ENCODE results near the gene UBA52. TPM values are rescaled to one million over a fixed set of nuclear protein-coding genes. Genes with fewer than 3 reads are reported as not detected.

Gene UBA52
- 1,109 and 1,287 TPM in 2 replicates for total RNA-seq (ENCODE audit: low replicate concordance)

DNA sequence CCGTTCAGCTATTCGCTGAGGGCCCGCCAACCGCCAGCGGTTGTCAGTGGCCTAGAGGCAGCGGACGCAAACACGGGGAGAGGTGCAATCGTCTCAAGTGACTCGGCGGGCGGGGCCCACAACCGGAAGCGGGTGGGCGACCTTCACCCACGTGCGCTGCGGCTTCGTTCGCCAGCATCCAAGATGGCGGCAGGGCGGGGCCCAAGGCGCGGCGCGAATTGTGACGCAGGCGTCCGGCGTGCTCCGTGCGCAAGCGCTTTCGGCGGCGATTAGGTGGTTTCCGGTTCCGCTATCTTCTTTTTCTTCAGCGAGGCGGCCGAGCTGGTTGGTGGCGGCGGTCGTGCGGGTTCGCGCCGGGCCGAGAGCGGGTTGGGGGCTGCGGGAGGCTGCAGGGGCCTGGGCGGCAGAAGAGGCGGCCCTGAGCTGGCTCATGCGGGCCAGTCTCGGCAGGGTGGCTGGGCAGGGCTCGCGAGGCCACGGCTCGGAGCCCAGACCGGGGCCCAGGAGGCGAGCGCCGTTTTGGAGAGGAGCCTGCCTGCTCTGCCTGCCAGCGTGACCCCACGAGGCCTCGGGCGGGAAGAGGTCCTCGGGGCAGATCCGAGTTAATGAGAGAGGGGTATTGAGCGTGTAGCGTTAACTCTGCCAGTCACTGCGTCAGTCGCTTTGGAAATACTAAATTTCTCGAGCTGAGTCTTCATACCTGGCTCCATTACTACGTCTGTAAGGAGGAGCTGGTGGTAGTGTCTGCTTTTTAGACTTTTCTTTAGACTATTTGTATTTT lies at the start of gene UBA52:
Gene UBA52 (plus strand): TSS at position 294 of the 781 bp plus-strand sequence. CDS start 1,444 bp downstream, outside the sequence.

DNA sequence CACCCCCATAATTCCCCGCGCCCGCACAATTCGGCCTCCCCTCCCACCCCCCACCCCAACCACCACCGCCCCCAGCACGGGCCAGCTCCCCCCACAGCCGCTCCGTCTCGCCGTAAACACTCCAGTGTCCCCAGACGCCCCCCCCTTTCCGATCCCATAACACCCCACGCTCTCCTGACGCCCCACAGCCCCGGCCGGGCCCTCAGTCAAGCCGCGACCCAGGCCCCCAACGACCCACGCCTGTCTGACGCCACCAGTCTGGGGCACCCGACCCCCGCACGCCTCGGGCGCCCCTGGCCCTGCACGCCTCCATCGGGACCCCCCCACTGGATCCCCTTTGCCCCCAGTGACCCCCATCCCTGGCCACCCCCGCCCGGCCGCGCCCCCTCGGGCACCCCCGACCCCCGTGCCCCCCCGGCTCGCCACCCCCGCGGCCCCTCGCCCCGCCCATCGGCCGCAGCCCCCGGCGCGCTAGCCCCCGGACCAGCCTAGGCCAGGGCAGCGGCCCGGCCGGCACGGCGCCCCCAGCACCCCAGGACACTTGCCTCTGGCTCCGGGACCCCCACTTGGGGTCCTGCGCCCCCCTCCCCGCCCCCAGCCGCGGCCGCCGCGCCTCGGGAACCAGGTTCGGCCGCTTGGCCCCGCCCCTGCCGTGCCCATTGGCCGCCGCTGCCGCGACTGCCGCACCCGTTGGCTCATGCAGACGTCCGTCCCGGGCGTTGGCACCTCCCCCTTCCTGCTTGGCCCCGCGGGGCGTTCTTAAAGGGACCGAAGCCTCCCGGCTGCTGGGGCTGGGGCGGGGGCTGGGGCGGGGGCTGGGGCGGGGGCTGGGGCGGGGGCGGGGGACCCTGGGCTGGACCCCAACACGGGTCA lies 28.5 kb upstream of the UBA52 start, which contains the start of gene FKBP8:
Gene FKBP8 (minus strand): TSS at position 633 of the 873 bp plus-strand sequence. CDS start 1,603 bp downstream, outside the sequence.

DNA sequence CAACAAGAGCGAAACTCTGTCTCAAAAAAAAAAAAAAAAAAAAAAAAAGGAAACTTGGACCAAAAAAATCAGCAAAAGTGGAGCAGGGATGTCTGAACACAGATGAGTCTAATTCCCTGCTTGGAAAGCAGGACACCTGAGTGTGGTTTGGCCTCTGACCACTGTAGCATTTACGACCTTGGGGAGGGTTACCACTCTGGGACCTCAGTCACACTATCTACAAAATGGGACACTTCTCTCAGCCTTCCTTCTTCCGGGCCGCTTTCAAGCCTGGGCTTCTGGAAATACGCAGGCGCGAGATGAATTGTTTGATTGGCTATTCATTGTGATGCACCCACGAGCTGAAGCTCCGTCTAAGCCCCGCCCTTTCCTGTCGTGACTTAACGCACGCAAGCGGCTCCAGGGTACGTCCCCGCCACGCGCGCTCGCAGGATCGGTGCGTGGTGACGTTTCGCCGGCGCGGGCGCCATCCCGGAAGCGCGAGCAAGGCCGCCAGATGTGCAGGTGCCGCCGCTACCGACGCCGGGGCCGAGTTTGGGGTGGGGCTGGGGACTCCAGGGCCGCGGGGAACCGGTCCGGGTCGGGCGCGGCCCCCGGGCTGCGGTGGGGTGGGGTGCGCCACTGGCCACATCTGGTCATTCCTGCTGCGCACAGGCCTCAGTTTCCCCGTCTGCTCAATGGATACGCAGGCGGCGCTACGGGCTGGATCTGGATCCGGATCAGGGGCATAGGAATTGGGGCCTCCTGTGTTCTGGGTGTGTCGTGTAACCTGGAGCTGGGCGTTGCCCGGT lies 14.1 kb upstream of the UBA52 start, which contains the start of gene KXD1:
Gene KXD1 (plus strand): TSS at position 460 of the 791 bp plus-strand sequence. CDS start 4,187 bp downstream, outside the sequence.

DNA sequence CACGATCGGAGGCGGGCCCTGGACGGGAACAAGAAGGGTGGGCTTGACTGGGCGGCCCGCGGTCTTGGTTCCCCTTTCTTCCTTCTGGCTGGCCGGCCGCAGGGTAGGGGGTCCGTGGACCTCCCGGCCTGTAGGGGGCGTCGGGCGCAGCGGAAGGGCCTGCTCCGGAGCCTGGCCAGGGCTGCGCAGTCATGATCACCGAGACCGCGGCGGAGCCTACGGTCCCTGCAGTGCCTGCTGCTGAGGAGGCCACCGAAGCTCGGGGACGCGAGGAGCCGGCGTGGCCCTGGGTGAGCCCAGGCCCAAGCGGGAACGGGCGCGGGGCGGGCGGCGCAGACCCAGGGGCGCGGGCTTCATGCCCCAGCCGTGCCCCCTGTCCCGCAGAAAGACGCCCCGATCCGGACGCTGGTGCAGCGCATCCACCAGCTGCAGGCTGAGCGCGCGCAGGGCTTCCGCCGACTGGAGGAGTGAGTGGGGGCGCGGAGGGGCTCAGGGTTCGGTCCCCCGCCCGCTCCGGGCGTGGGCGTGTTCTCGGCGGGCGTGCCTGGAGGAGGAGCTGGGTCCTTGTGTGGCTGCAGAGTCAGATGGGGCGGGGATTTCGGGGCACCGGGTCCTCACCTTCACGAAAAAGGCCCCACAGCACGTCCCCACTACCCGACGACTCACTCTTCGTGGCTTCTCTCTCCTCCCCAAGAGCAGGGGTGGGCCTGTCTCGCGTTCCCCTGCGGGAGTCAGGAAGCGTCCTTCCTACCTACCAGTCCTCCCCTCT lies 17.1 kb downstream of the UBA52 start, which contains the start of gene REX1BD:
Gene REX1BD (plus strand): TSS at position 188 of the 769 bp plus-strand sequence. CDS start 4 bp downstream, at position 192.

DNA sequence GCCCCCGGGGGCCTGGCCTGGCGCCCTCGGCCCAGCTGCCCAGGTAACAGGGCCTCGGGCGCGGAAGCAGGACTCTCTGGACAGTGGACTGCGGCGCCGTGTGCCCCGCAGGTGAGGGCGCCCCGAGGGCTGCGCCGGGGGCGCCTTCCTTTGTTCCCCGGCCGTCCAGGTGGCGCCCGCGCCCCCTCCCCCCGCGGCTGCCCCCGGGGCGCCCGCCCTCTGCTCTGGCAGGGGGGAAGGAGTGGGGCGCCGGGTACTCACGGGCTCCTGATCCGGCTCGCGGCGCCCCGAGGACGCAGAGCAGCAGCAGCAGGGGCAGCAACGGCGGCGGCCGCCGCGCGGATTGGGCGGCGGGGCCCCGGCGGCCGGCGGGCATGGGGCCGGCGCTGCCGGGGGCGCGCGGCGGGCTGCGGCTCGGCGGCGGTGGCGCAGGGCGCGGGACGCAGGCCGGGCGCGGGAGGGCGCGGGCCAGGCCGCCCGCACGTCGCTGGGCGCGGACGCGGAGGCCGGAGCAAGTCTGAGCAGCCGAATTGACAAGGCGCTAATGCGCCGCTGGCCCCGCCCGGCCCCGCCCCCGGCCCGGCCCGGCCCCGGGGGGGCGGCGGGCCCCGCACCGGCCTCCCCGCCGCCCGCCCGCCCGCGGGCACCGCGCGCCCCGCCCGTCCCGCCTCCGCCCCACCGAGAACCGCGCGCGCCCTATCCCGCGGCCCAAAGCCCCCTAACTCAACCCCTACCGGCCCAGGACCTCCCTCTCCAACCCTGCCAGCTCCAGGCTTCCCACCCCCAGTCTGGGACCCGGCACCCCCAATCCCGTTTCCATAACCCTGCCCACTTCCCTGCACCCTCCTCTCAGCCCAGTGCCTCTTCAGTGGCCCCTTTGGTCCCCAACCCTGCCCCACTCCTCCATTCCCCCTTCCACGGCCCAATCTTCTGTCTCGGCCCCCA lies 34.9 kb downstream of the UBA52 start, which contains the start of gene CRLF1:
Gene CRLF1 (minus strand): TSS at position 519 of the 945 bp plus-strand sequence. CDS start 143 bp downstream, at position 376.

DNA sequence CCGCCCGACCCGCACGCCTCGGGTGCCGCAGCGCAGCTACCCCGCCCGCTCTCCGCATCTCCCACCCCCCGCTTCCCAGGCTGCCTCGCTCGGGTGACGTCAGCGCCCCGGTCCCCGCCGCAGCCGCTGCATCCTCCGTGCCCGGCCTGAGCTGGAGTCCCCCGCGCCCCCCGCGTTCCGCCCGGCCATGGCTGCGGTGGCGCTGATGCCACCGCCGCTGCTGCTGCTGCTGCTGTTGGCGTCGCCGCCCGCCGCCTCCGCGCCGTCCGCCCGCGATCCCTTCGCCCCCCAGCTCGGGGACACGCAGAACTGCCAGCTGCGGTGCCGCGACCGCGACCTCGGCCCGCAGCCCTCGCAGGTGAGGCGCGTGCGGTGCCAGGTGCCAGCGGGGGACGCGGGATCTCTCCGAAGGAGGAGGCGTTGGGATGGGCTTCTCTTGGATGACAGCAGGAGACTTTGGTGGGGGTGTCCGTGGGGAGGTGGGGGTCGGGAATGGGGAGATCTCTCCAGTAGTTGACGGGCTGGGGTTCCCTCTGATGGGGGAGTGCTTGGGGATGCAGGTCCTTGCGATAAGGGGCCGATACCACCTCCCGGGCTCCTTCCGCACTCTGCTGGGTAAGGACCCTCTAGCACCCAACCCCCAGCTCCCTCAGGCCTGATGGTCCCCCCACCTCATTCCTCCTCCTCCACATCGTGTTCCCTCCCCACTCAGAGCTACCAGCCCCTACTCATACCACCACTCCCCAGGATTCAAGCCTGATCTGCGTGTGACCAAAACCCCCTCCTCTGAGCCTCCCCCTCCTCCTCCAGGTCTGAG lies 41.3 kb downstream of the UBA52 start, which contains the start of gene TMEM59L:
Gene TMEM59L (plus strand): TSS at position 99 of the 817 bp plus-strand sequence. CDS start 89 bp downstream, at position 188.

Other genes starting within 250 kb of the UBA52 start
- 37.7 and 155 TPM in 2 replicates for gene LSM4, start 248.8 kb upstream of the UBA52 start, total RNA-seq (ENCODE audit: low replicate concordance)
- gene PGPEP1, start 231.3 kb upstream of the UBA52 start, total RNA-seq (ENCODE audit: low replicate concordance), result 37.3 and 90.9 TPM in 2 replicates
- 17.9 and 53.0 TPM in 2 replicates for gene GDF15, start 185.7 kb upstream of the UBA52 start, total RNA-seq (ENCODE audit: low replicate concordance)
- under 0.01 TPM in 1 of 2 replicates, not detected in the other for gene LRRC25, start 174.2 kb upstream of the UBA52 start, total RNA-seq (ENCODE audit: low replicate concordance)
- 36.4 and 41.5 TPM in 2 replicates for gene SSBP4, start 152.5 kb upstream of the UBA52 start, total RNA-seq (ENCODE audit: low replicate concordance)
- 5.6 and 36.9 TPM in 2 replicates for gene ISYNA1, start 133.7 kb upstream of the UBA52 start, total RNA-seq (ENCODE audit: low replicate concordance)
- gene ELL, start 49.8 kb upstream of the UBA52 start, total RNA-seq (ENCODE audit: low replicate concordance), result 11.6 and 18.1 TPM in 2 replicates
- 236 and 376 TPM in 2 replicates for gene FKBP8, start 28.3 kb upstream of the UBA52 start, total RNA-seq (ENCODE audit: low replicate concordance)
- gene KXD1, start 14.0 kb upstream of the UBA52 start, total RNA-seq (ENCODE audit: low replicate concordance), result 44.7 and 69.2 TPM in 2 replicates
- gene REX1BD, start 16.9 kb downstream of the UBA52 start, total RNA-seq (ENCODE audit: low replicate concordance), result 58.5 and 69.9 TPM in 2 replicates
- 13.8 and 14.7 TPM in 2 replicates for gene CRLF1, start 34.9 kb downstream of the UBA52 start, total RNA-seq (ENCODE audit: low replicate concordance)
- gene TMEM59L, start 41.0 kb downstream of the UBA52 start, total RNA-seq (ENCODE audit: low replicate concordance), result 0.23 and 0.98 TPM in 2 replicates
- gene KLHL26, start 65.2 kb downstream of the UBA52 start, total RNA-seq (ENCODE audit: low replicate concordance), result 10.2 and 19.4 TPM in 2 replicates
- 1.1 and 1.7 TPM in 2 replicates for gene CRTC1, start 111.8 kb downstream of the UBA52 start, total RNA-seq (ENCODE audit: low replicate concordance)
- gene COMP, start 219.4 kb downstream of the UBA52 start, total RNA-seq (ENCODE audit: low replicate concordance), result 0.23 and 2.0 TPM in 2 replicates